Measurements from ENCODE around the gene AATK. TPM values are rescaled to one million over a fixed set of nuclear protein-coding genes. Genes with fewer than 3 reads are reported as not detected.

AATK gene
- total and polyA plus RNA-seq, 2 of the 13 experiments (the other 11 are each of a cell fraction or from before 2014, with no cell fraction given), result 2.9 to 8.4 TPM

- Histone ChIP-seq H3K9ac (ENCODE audit: insufficient read depth, low read depth, low read length) (no peak overlapping the region), H3K79me2 (ENCODE audit: insufficient read depth, low read length) (no peaks in the 10 kb centered on the region), H3K36me3 (replicated peaks in 1 of 2; ENCODE audit: control insufficient read depth in 1 of 2, insufficient read depth in 2 of 2, low read length in 2 of 2) (no peaks in the 10 kb centered on the region), H3K27ac (ENCODE audit: extremely low read length, insufficient read depth, low read length) (no peak overlapping the region), H4K20me1 (ENCODE audit: insufficient read depth, low read length) (no peaks in the 10 kb centered on the region), H3K9me3 (ENCODE audit: low read length) (no peaks in the 10 kb centered on the region), H2AFZ (ENCODE audit: low read length) (no peak overlapping the region), H3K27me3 (ENCODE audit: control insufficient read depth in 1 of 2, insufficient read depth in 2 of 2, low read length in 2 of 2) (no peaks in the 10 kb centered on the region), H3K4me2 (ENCODE audit: low read depth, low read length) (no peak overlapping the region), H3K4me1 (ENCODE audit: insufficient read depth, low read length) (peaks cover 31% of the 10 kb centered on the region), H3K4me3 (replicated peaks in 1 of 3; ENCODE audit: insufficient read depth in 1 of 3, low read depth in 2 of 3, low read length in 3 of 3) (no peak overlapping the region)
- DNase-seq (ENCODE audit: low spot score), result no peak
- WGBS (ENCODE audit: low lambda C conversion rate), result 86% methylated on average over 34 of the region's 37 CpGs
- POLR2A ChIA-PET, result no interaction called here
- FAIRE-seq, result no peak
- ATAC-seq, result no peak
- BruUV-seq (replicated peaks), result no TSS peak
- intact Hi-C loops (cut with micrococcal nuclease; ENCODE audit: unreplicated experiment) (loop anchor here (5.0 kb wide), 2 partner anchors 62 to 82 kb away; partner anchors contain the start of gene CEP131), in situ Hi-C loops (cut with HindIII; ENCODE audit: extremely low pct_ligation_motif_present, low pct_unique_long_range_greater_than_20kb) (loop anchor here (5.0 kb wide), 2 partner anchors 52 to 87 kb away; no protein-coding TSS in a partner anchor)
- CTCF ChIA-PET (ENCODE audit: low intra/inter-chr PET ratio, low total read pairs), result no interaction called here
- TF ChIP-seq NFYC (CRISPR knock-in tag; IDR thresholded peaks at IDR 0.05) (no peak), MBNL3 (CRISPR knock-in tag; conservative IDR thresholded peaks at IDR 0.05) (no peak), ZNF598 (CRISPR knock-in tag; IDR thresholded peaks at IDR 0.05; ENCODE audit: borderline replicate concordance) (no peak), THAP8 (CRISPR knock-in tag; IDR thresholded peaks at IDR 0.05; ENCODE audit: borderline replicate concordance) (no peak), ZNF615 (CRISPR knock-in tag; IDR thresholded peaks at IDR 0.05; ENCODE audit: borderline replicate concordance) (no peak), BORCS8-MEF2B (CRISPR knock-in tag; IDR thresholded peaks at IDR 0.05) (no peak), LCORL (IDR thresholded peaks at IDR 0.05) (no peak), LCORL (CRISPR knock-in tag; IDR thresholded peaks at IDR 0.05) (no peak), ZNF646 (CRISPR knock-in tag; IDR thresholded peaks at IDR 0.05) (no peak), ZNF740 (CRISPR knock-in tag; IDR thresholded peaks at IDR 0.05) (no peak), CREB3 (CRISPR knock-in tag; IDR thresholded peaks at IDR 0.05) (no peak), PTBP1 (IDR thresholded peaks at IDR 0.05; ENCODE audit: low read depth, low read length, poor library complexity, severe bottlenecking) (no peak), PHF5A (CRISPR knock-in tag; IDR thresholded peaks at IDR 0.05; ENCODE audit: low read depth, unreplicated experiment) (no peak), ZNF17 (CRISPR knock-in tag; IDR thresholded peaks at IDR 0.05) (no peak), ZFY (CRISPR knock-in tag; IDR thresholded peaks at IDR 0.05) (no peak), ZBTB25 (CRISPR knock-in tag; IDR thresholded peaks at IDR 0.05) (no peak)
These were observed 25.3 kb downstream of the AATK start for GRCh38 chr17:81140695-81141094.

All from HepG2 (cell line).